H1 (cell line): Measurements from ENCODE around the gene CMSS1. TPM values are rescaled to one million over a fixed set of nuclear protein-coding genes. Genes with fewer than 3 reads are reported as not detected.

ENCODE experiments used
- CTCF ChIA-PET: fragments of 300-600 bp; sonication (Branson Sonifier 250); formaldehyde crosslinking; loops from one replicate; lab custom pipeline; 2021; ENCODE audit not compliant: partially characterized antibody; lab: Charles Lee
- POLR2A ChIA-PET: fragments of 300-600 bp; sonication (Branson Sonifier 250); formaldehyde crosslinking; loops from one replicate; lab custom pipeline; 2021; ENCODE audit warnings: inconsistent platforms; ENCODE audit not compliant: partially characterized antibody; lab: Charles Lee
- DNase-seq, 2 experiments: peaks; one replicate each; pipeline versions ENCODE4 v3.0.0 to v3.0.0-alpha.2; 2010 to 2022; ENCODE audit warnings: low spot score in 2 of 2, low read depth in 1 of 2, mixed read lengths in 1 of 2
- FAIRE-seq: peaks from 2 replicates; lab custom pipeline; 2011; peaks lifted over from hg19 to GRCh38; lab: Jason Lieb, UNC
- H2AFZ ChIP-seq: 2 replicates; pipeline ENCODE4 v1.8.1; 2012; ENCODE audit warnings: low read length, inconsistent platforms
- H2AK5ac ChIP-seq: 2 replicates; pipeline ENCODE4 v1.6.1; 2013; ENCODE audit warnings: low read depth, low read length
- H2BK120ac ChIP-seq: replicated peaks from 2 replicates; pipeline ENCODE3; 2013; ENCODE audit warnings: low read depth, low read length, inconsistent platforms
- H2BK12ac ChIP-seq: 2 replicates; pipeline ENCODE4 v1.6.1; 2013; ENCODE audit warnings: low read depth, low read length
- H2BK15ac ChIP-seq: 2 replicates; pipeline ENCODE4 v1.6.1; 2013; ENCODE audit warnings: low read length
- H2BK20ac ChIP-seq: 2 replicates; pipeline ENCODE4 v1.6.1; 2013; ENCODE audit warnings: low read length
- H2BK5ac ChIP-seq: 2 replicates; pipeline ENCODE4 v1.6.1; 2013; ENCODE audit warnings: low read depth, low read length
- H3K14ac ChIP-seq: 2 replicates; pipeline ENCODE4 v1.6.1; 2013; ENCODE audit warnings: inconsistent platforms; ENCODE audit not compliant: insufficient read length
- H3K18ac ChIP-seq: 2 replicates; pipeline ENCODE4 v1.6.1; 2013; ENCODE audit warnings: low read length; ENCODE audit errors: extremely low read depth
- H3K23ac ChIP-seq: 2 replicates; pipeline ENCODE4 v1.6.1; 2013; ENCODE audit warnings: inconsistent platforms; ENCODE audit not compliant: insufficient read length
- H3K23me2 ChIP-seq: 2 replicates; pipeline ENCODE4 v1.6.1; 2013; ENCODE audit warnings: low read depth, low read length
- H3K27ac ChIP-seq: 2 replicates; pipeline ENCODE4 v1.6.1; 2011; ENCODE audit warnings: low read depth, low read length, inconsistent platforms
- H3K27me3 ChIP-seq, 4 experiments: replicated peaks in 1 of 4; 1 replicate in 1 of 4; 2 replicates in 3 of 4; pipeline versions ENCODE4 v1.6.1 to v1.8.1; 2011 to 2013; ENCODE audit warnings: low read length in 3 of 4, mild to moderate bottlenecking in 3 of 4, inconsistent platforms in 2 of 4, mixed read lengths in 2 of 4, moderate library complexity in 1 of 4; ENCODE audit not compliant: control insufficient read depth in 3 of 4, insufficient read depth in 3 of 4; ENCODE audit errors: extremely low read depth in 1 of 4
- H3K36me3 ChIP-seq, 4 experiments: 2 replicates each; pipeline versions ENCODE4 v1.6.1 to v1.8.1; 2011 to 2013; ENCODE audit warnings: mild to moderate bottlenecking in 4 of 4, low read length in 3 of 4, moderate library complexity in 2 of 4, control low read depth in 1 of 4, inconsistent platforms in 1 of 4; ENCODE audit not compliant: insufficient read depth in 4 of 4, control insufficient read depth in 2 of 4
- H3K4ac ChIP-seq: replicated peaks from 2 replicates; pipeline ENCODE3; 2013; ENCODE audit warnings: low read length, low read depth, mixed read lengths, inconsistent platforms; ENCODE audit not compliant: insufficient read length
- H3K4me1 ChIP-seq, 4 experiments: replicated peaks in 1 of 4; 1 replicate in 1 of 4; 2 replicates in 3 of 4; pipeline versions ENCODE4 v1.6.1 to v1.8.1; 2011 to 2013; ENCODE audit warnings: low read length in 3 of 4, inconsistent platforms in 2 of 4, mixed read lengths in 1 of 4; ENCODE audit not compliant: insufficient read depth in 4 of 4, control insufficient read depth in 3 of 4
- H3K4me2 ChIP-seq, 2 experiments: 2 replicates each; pipeline versions ENCODE4 v1.6.1 to v1.8.1; 2011 to 2013; ENCODE audit warnings: low read depth in 2 of 2, low read length in 2 of 2, control low read depth in 1 of 2, inconsistent platforms in 1 of 2, mild to moderate bottlenecking in 1 of 2; ENCODE audit not compliant: insufficient read depth in 1 of 2
- H3K4me3 ChIP-seq, 4 experiments: fragments of 200-600, 300-600 bp in 1 of 4; sonication (generic), shearing (Covaris generic), sonication (Bioruptor Twin) in 1 of 4; 2 replicates each; pipeline versions ENCODE4 v1.5.1 to v1.8.1; 2011 to 2016; ENCODE audit warnings: low read length in 4 of 4, low read depth in 3 of 4, control low read depth in 2 of 4, inconsistent platforms in 2 of 4, mild to moderate bottlenecking in 2 of 4, mixed read lengths in 1 of 4, moderate library complexity in 1 of 4; ENCODE audit not compliant: insufficient read depth in 2 of 4; ENCODE audit errors: extremely low read depth in 1 of 4
- H3K56ac ChIP-seq: replicated peaks from 2 replicates; pipeline ENCODE3; 2013; ENCODE audit warnings: low read depth, mild to moderate bottlenecking, mixed read lengths, low read length, inconsistent platforms; ENCODE audit not compliant: insufficient read length
- H3K79me1 ChIP-seq: 2 replicates; pipeline ENCODE4 v1.6.1; 2013; ENCODE audit warnings: low read depth, low read length, control low read depth
- H3K79me2 ChIP-seq, 2 experiments: 2 replicates each; pipeline versions ENCODE4 v1.6.1 to v1.8.1; 2012 to 2013; ENCODE audit warnings: low read length in 2 of 2, mild to moderate bottlenecking in 2 of 2, inconsistent platforms in 1 of 2; ENCODE audit not compliant: insufficient read depth in 2 of 2, control insufficient read depth in 1 of 2
- H3K9ac ChIP-seq, 4 experiments: replicated peaks in 1 of 4; 1 replicate in 1 of 4; 2 replicates in 3 of 4; pipeline versions ENCODE4 v1.6.1 to v1.8.1; 2011 to 2013; ENCODE audit warnings: low read depth in 3 of 4, low read length in 3 of 4, control low read depth in 2 of 4, mild to moderate bottlenecking in 2 of 4, moderate library complexity in 2 of 4, inconsistent platforms in 1 of 4; ENCODE audit errors: extremely low read depth in 1 of 4
- H3K9me3 ChIP-seq, 2 experiments: 2 replicates each; pipeline versions ENCODE4 v1.6.1 to v1.8.1; 2012 to 2013; ENCODE audit warnings: mild to moderate bottlenecking in 2 of 2, moderate library complexity in 2 of 2, control low read depth in 1 of 2, inconsistent platforms in 1 of 2, low read depth in 1 of 2, low read length in 1 of 2, mixed read lengths in 1 of 2; ENCODE audit not compliant: insufficient read depth in 2 of 2
- H4K20me1 ChIP-seq, 2 experiments: replicated peaks in 1 of 2; 2 replicates each; pipeline versions ENCODE3 to v1.8.1; 2011 to 2013; ENCODE audit warnings: inconsistent platforms in 2 of 2, low read length in 2 of 2, mild to moderate bottlenecking in 1 of 2; ENCODE audit not compliant: insufficient read depth in 2 of 2, control insufficient read depth in 1 of 2
- H4K5ac ChIP-seq: 2 replicates; pipeline ENCODE4 v1.6.1; 2013; ENCODE audit warnings: low read length, low read depth, mixed read lengths, inconsistent platforms; ENCODE audit not compliant: insufficient read length
- H4K8ac ChIP-seq: 2 replicates; pipeline ENCODE4 v1.8.0; 2013; ENCODE audit warnings: mild to moderate bottlenecking, moderate library complexity, low read length, inconsistent platforms; ENCODE audit not compliant: insufficient read depth; ENCODE audit errors: extremely low read depth
- H4K91ac ChIP-seq: replicated peaks from 2 replicates; pipeline ENCODE3; 2013; ENCODE audit warnings: low read length, mixed read lengths, inconsistent platforms; ENCODE audit not compliant: insufficient read length
- CBX8 ChIP-seq: fragments of 300-800, 300-1000 bp; sonication (generic); IDR thresholded peaks from 2 replicates; pipeline ENCODE4 v1.7.1; 2016; ENCODE audit warnings: low read depth, low read length, borderline replicate concordance
- CHD2 ChIP-seq: IDR thresholded peaks from 2 replicates; pipeline ENCODE4 v1.6.1; 2012; ENCODE audit warnings: low read length, improper control_type of control experiment
- GTF2F1 ChIP-seq: IDR thresholded peaks from 2 replicates; pipeline ENCODE4 v1.6.1; 2012; ENCODE audit warnings: low read depth, low read length, improper control_type of control experiment, borderline replicate concordance
- SUZ12 ChIP-seq: fragments of 200-600 bp; sonication (generic); IDR thresholded peaks from 2 replicates; pipeline ENCODE4 v1.6.1; 2012; ENCODE audit warnings: mild to moderate bottlenecking, inconsistent platforms, low read length, moderate library complexity, mixed read lengths
- TAF7 ChIP-seq: optimal IDR thresholded peaks from 2 replicates; pipeline ENCODE3; 2011; ENCODE audit warnings: low read depth, mild to moderate bottlenecking, inconsistent platforms, low read length, moderate library complexity, borderline replicate concordance
- TCF12 ChIP-seq: IDR thresholded peaks from 2 replicates; pipeline ENCODE4 v1.6.1; 2011; ENCODE audit warnings: low read depth, mild to moderate bottlenecking, low read length
- WGBS, 2 experiments: shearing (Covaris generic) in 1 of 2; methylation state at CpG; one replicate each; pipeline versions ENCODE4 v1.1.6 to v1.1.7; 2013 to 2015; ENCODE audit warnings: low lambda C conversion rate in 2 of 2, mixed read lengths in 2 of 2, inconsistent platforms in 1 of 2, low coverage in 1 of 2, missing lambda C conversion rate in 1 of 2; ENCODE audit not compliant: insufficient replicate concordance in 2 of 2, insufficient coverage in 1 of 2, insufficient read length in 1 of 2; ENCODE audit errors: extremely low coverage in 1 of 2, missing lambda C conversion rate in 1 of 2; 5-methylcytosine and 5-hydroxymethylcytosine counted together
- polyA plus RNA-seq, 7 experiments: library from polyadenylated mRNA; depleted of rRNA in 3 of 7; stranded (reverse) in 5 of 7; unstranded in 2 of 7; fragments of >200 nt in 5 of 7; fragments of 200-250 nt in 2 of 7; gene quantifications; 1 replicate in 5 of 7; 2 replicates in 1 of 7; 4 replicates in 1 of 7; pipeline versions ENCODE4 v1.2.1 to v1.2.3, GENCODE V29; 2011 to 2013; ENCODE audit warnings: missing spikeins in 2 of 7, mixed read lengths in 2 of 7
- total RNA-seq: library from RNA; stranded (reverse); fragmentation: NEBNext Ultra II Directional; extraction: Animal tissue kit (Norgen Biotek cat#: 25700); gene quantifications from 2 replicates; pipeline ENCODE4 v1.2.1, GENCODE V29; 2021
- TF ChIP-seq, protein P1 (sequence below): IDR thresholded peaks from 2 replicates; pipeline ENCODE4 v1.6.1; 2011; ENCODE audit warnings: low read length, improper control_type of control experiment

The CMSS1 gene
- total and polyA plus RNA-seq, 2 of the 8 experiments (the other 6 are each of a cell fraction or from before 2014, with no cell fraction given): 15.2 to 75.1 TPM

DNA sequence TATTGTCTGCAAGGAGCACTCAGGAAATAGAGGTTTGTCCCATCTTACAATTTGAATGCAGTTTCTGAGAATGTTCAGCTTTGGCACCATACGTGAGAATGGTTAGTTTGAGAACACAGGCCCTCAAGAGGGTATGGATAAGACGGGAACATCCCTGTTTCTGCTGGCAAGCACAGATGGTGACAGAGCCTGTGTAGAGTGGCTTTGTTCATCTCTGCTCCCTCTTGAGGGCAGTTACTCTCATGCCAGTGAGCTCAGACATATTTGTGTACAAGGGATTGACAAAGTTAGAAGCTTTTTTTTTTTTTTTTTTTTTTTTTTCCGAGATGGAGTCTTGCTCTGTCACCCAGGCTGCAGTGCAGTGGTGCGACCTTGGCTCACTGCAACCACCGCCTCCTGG is 368.2 kb downstream of the CMSS1 start:
- Histone ChIP-seq H4K91ac (no peak overlapping the region), H2BK20ac (no peak overlapping the region), H3K4me2 (no peak overlapping the region), H2BK12ac (no peak overlapping the region), H3K79me1 (no peaks in the 10 kb centered on the region), H3K23ac (no peak overlapping the region), H3K23me2 (no peaks in the 10 kb centered on the region), H3K36me3 (no peaks in the 10 kb centered on the region; a peak in 1 of 8 replicates), H3K4me3 (no peak overlapping the region), H3K27ac (no peak overlapping the region), H3K79me2 (no peaks in the 10 kb centered on the region), H3K18ac (no peak overlapping the region), H3K4ac (no peak overlapping the region), H3K9ac (no peak overlapping the region), H3K9me3 (0 out of 4 replicates have a peak, but pooled peaks cover 0 to 2% of the 10 kb centered on the region in 2 experiments), H2AFZ (no peak overlapping the region), H2BK15ac (no peak overlapping the region), H4K8ac (no peak overlapping the region), H3K27me3 (no peaks in the 10 kb centered on the region; a peak in 1 of 7 replicates), H4K20me1 (no peaks in the 10 kb centered on the region), H3K4me1 (peaks cover 0 to 9% (median 1%) of the 10 kb centered on the region in 4 experiments; a peak in 2 of 7 replicates), H2AK5ac (no peak overlapping the region), H2BK120ac (no peak overlapping the region), H3K14ac (no peak overlapping the region), H3K56ac (no peak overlapping the region), H2BK5ac (no peak overlapping the region), H4K5ac (no peak overlapping the region)
- ChIA-PET POLR2A (no interaction called here), CTCF (interaction anchor here (0.6 to 1.7 kb wide), 3 partner anchors 68 to 363 kb away, joined by 4 to 6 read pairs (median 4); no protein-coding TSS in a partner anchor)
- FAIRE-seq: no peak
- no peak for DNase-seq
- 75% methylated on average over 4 of the region's 5 CpGs; no CpG with 5 or more reads in 1 of the 2 experiments for WGBS, 2 experiments
- TF ChIP-seq TCF12: no peak
- TF ChIP-seq TAF7: no peak
- TF ChIP-seq SUZ12: no peak
- no peak for TF ChIP-seq GTF2F1
- TF ChIP-seq, protein P1, sequence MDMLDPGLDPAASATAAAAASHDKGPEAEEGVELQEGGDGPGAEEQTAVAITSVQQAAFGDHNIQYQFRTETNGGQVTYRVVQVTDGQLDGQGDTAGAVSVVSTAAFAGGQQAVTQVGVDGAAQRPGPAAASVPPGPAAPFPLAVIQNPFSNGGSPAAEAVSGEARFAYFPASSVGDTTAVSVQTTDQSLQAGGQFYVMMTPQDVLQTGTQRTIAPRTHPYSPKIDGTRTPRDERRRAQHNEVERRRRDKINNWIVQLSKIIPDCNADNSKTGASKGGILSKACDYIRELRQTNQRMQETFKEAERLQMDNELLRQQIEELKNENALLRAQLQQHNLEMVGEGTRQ: no peak
- TF ChIP-seq CHD2: no peak
- TF ChIP-seq CBX8: no peak
